NB4 (cell line): ENCODE results near the gene KIAA1671.
A peak's percentile ranks its signal among the peaks of the same experiment; 100 is the strongest.

Experiments
- MYC ChIP-seq: IDR thresholded peaks from 2 replicates; pipeline ENCODE4 v1.6.1; 2011; ENCODE audit warnings: low read depth, low read length
- POLR2A ChIP-seq: IDR thresholded peaks from 2 replicates; pipeline ENCODE4 v1.6.1; 2011; ENCODE audit warnings: mild to moderate bottlenecking; ENCODE audit not compliant: insufficient read length; ENCODE audit errors: extremely low read depth
- TF ChIP-seq, protein P1 (sequence below): IDR thresholded peaks from one replicate; pipeline ENCODE4 v1.5.1; 2012; ENCODE audit warnings: low read depth, low read length
- TF ChIP-seq, protein P2 (sequence below): IDR thresholded peaks from 2 replicates; pipeline ENCODE4 v1.6.1; 2011; ENCODE audit warnings: low read depth, low read length

DNA sequence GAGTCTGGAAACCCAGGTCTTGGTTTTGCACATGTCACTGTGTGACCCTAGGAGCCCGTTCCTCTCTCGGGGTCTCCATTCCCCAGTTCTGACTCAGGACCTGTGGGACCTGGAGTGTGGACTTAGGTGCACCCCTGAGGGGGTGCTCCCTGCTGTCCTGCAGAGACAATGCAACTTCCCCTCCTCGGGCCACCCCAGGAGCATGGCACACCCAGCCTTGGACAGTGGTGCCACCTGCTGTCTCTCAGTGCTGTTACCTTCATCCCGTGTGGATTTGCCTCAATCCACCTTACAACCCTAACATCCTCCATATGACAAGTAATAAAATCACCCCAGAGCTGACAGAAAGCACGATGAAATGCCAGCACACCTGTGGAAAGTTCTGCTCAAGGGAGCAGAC lies 219.6 kb downstream of the KIAA1671 start:
- TF ChIP-seq, protein P1, sequence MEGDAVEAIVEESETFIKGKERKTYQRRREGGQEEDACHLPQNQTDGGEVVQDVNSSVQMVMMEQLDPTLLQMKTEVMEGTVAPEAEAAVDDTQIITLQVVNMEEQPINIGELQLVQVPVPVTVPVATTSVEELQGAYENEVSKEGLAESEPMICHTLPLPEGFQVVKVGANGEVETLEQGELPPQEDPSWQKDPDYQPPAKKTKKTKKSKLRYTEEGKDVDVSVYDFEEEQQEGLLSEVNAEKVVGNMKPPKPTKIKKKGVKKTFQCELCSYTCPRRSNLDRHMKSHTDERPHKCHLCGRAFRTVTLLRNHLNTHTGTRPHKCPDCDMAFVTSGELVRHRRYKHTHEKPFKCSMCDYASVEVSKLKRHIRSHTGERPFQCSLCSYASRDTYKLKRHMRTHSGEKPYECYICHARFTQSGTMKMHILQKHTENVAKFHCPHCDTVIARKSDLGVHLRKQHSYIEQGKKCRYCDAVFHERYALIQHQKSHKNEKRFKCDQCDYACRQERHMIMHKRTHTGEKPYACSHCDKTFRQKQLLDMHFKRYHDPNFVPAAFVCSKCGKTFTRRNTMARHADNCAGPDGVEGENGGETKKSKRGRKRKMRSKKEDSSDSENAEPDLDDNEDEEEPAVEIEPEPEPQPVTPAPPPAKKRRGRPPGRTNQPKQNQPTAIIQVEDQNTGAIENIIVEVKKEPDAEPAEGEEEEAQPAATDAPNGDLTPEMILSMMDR, result peak; percentile 22
- TF ChIP-seq, protein P2, sequence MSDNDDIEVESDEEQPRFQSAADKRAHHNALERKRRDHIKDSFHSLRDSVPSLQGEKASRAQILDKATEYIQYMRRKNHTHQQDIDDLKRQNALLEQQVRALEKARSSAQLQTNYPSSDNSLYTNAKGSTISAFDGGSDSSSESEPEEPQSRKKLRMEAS, result no peak
- TF ChIP-seq POLR2A, result no peak
- no peak for TF ChIP-seq MYC
